IMR-90 (cell line): ENCODE data around the gene UQCRC1. TPM values are rescaled to one million over a fixed set of nuclear protein-coding genes. Genes with fewer than 3 reads are reported as not detected.

ENCODE experiments used
- ATAC-seq: fragments of 200-7000 bp; cut with Tn5 transposase; 2 replicates; pipeline ENCODE4 v1.9.1; 2020; ENCODE audit warnings: low read depth, mild to moderate bottlenecking, moderate library complexity
- BruUV-seq: library from RNA; stranded (reverse); fragments of 400-500 nt; replicated peaks from 2 replicates; lab custom pipeline; 2021; lab: Mats Ljungman, UMichigan
- CTCF ChIA-PET: fragments of 300-600 bp; formaldehyde crosslinking; extraction: SDS; loops from one replicate; lab custom pipeline; 2021; ENCODE audit warnings: antibody characterized with exemption; lab: Yijun Ruan, JAX
- POLR2A ChIA-PET: fragments of 300-600 bp; sonication (Branson Sonifier 250); formaldehyde crosslinking; loops from one replicate; lab custom pipeline; 2022; ENCODE audit warnings: antibody characterized with exemption; ENCODE audit not compliant: unreplicated experiment; lab: Charles Lee
- DNase-seq: peaks from one replicate; pipeline ENCODE4 v3.0.0; 2013
- H2AFZ ChIP-seq: replicated peaks from 2 replicates; pipeline ENCODE3; 2013; ENCODE audit warnings: low read length, mild to moderate bottlenecking; ENCODE audit not compliant: poor library complexity
- H2AK5ac ChIP-seq: 2 replicates; pipeline ENCODE4 v1.6.1; 2013; ENCODE audit warnings: low read depth, low read length, inconsistent platforms
- H2AK9ac ChIP-seq: replicated peaks from 2 replicates; pipeline ENCODE3; 2013; ENCODE audit warnings: mild to moderate bottlenecking, low read depth, low read length, moderate library complexity; ENCODE audit not compliant: poor library complexity
- H2BK120ac ChIP-seq: 2 replicates; pipeline ENCODE4 v1.6.1; 2013; ENCODE audit warnings: low read depth, low read length, inconsistent platforms
- H2BK15ac ChIP-seq: 3 replicates; pipeline ENCODE4 v1.6.1; 2013; ENCODE audit warnings: low read depth, low read length, inconsistent platforms
- H2BK20ac ChIP-seq: 2 replicates; pipeline ENCODE4 v1.6.1; 2013; ENCODE audit warnings: low read depth, mild to moderate bottlenecking, inconsistent platforms, low read length, moderate library complexity
- H2BK5ac ChIP-seq: 2 replicates; pipeline ENCODE4 v1.6.1; 2013; ENCODE audit warnings: mild to moderate bottlenecking, low read depth, low read length, inconsistent platforms; ENCODE audit not compliant: poor library complexity, severe bottlenecking
- H3K14ac ChIP-seq: replicated peaks from 2 replicates; pipeline ENCODE4 v1.6.1; 2013; ENCODE audit warnings: low read depth, low read length, inconsistent platforms
- H3K18ac ChIP-seq: 2 replicates; pipeline ENCODE4 v1.6.1; 2013; ENCODE audit warnings: low read depth, low read length, control low read depth
- H3K23ac ChIP-seq: 2 replicates; pipeline ENCODE4 v1.6.1; 2013; ENCODE audit warnings: low read depth, low read length, inconsistent platforms
- H3K27ac ChIP-seq: 2 replicates; pipeline ENCODE4 v1.5.1; 2013; ENCODE audit warnings: mild to moderate bottlenecking, control low read depth, low read length; ENCODE audit not compliant: insufficient read depth
- H3K27me3 ChIP-seq: 2 replicates; pipeline ENCODE4 v1.6.1; 2013; ENCODE audit warnings: low read length; ENCODE audit not compliant: control insufficient read depth, insufficient read depth
- H3K36me3 ChIP-seq: 2 replicates; pipeline ENCODE4 v1.6.1; 2013; ENCODE audit warnings: low read length, mixed read lengths; ENCODE audit not compliant: control insufficient read depth, insufficient read depth
- H3K4ac ChIP-seq: 2 replicates; pipeline ENCODE4 v1.6.1; 2013; ENCODE audit warnings: low read depth, low read length, inconsistent platforms
- H3K4me1 ChIP-seq: 2 replicates; pipeline ENCODE4 v1.6.1; 2013; ENCODE audit warnings: low read length, mixed read lengths; ENCODE audit not compliant: control insufficient read depth, insufficient read depth
- H3K4me2 ChIP-seq: 2 replicates; pipeline ENCODE4 v1.6.1; 2013; ENCODE audit warnings: low read depth, mild to moderate bottlenecking, control low read depth, low read length, moderate library complexity
- H3K4me3 ChIP-seq: 2 replicates; pipeline ENCODE4 v1.5.1; 2013; ENCODE audit warnings: low read depth, mild to moderate bottlenecking, control low read depth, low read length, moderate library complexity; ENCODE audit not compliant: insufficient read depth
- H3K56ac ChIP-seq: 2 replicates; pipeline ENCODE4 v1.6.1; 2013; ENCODE audit warnings: low read length, inconsistent platforms; ENCODE audit not compliant: insufficient read depth; ENCODE audit errors: extremely low read depth
- H3K79me1 ChIP-seq, 2 experiments: 2 replicates each; pipeline ENCODE4 v1.6.1; 2013; ENCODE audit warnings: low read length in 2 of 2, inconsistent platforms in 1 of 2, low read depth in 1 of 2
- H3K9ac ChIP-seq: 2 replicates; pipeline ENCODE4 v1.6.1; 2013; ENCODE audit warnings: low read depth, low read length, control low read depth
- H3K9me1 ChIP-seq: 2 replicates; pipeline ENCODE4 v1.6.1; 2013; ENCODE audit warnings: low read length, inconsistent platforms; ENCODE audit not compliant: insufficient read depth
- H3K9me3 ChIP-seq: 2 replicates; pipeline ENCODE4 v1.6.1; 2013; ENCODE audit warnings: low read length; ENCODE audit not compliant: control insufficient read depth, insufficient read depth
- H4K20me1 ChIP-seq: 2 replicates; pipeline ENCODE4 v1.6.1; 2013; ENCODE audit warnings: low read length, inconsistent platforms; ENCODE audit not compliant: insufficient read depth
- H4K5ac ChIP-seq: 2 replicates; pipeline ENCODE4 v1.6.1; 2013; ENCODE audit warnings: mild to moderate bottlenecking, low read depth, low read length, control low read depth
- H4K8ac ChIP-seq, 2 experiments: 2 replicates each; pipeline ENCODE4 v1.6.1; 2013; ENCODE audit warnings: low read depth in 2 of 2, low read length in 2 of 2, control low read depth in 1 of 2, inconsistent platforms in 1 of 2
- H4K91ac ChIP-seq: 2 replicates; pipeline ENCODE4 v1.6.1; 2013; ENCODE audit warnings: low read depth, low read length, inconsistent platforms; ENCODE audit not compliant: insufficient read depth
- CEBPB ChIP-seq: IDR thresholded peaks from 2 replicates; pipeline ENCODE4 v1.6.1; 2012; ENCODE audit warnings: low read depth, low read length, improper control_type of control experiment
- CHD1 ChIP-seq: IDR thresholded peaks from 2 replicates; pipeline ENCODE4 v1.6.1; 2012; ENCODE audit warnings: low read depth, low read length, improper control_type of control experiment
- MAZ ChIP-seq: IDR thresholded peaks from 2 replicates; pipeline ENCODE4 v1.6.1; 2012; ENCODE audit warnings: low read depth, mild to moderate bottlenecking, low read length, improper control_type of control experiment, moderate library complexity, borderline replicate concordance
- MXI1 ChIP-seq: IDR thresholded peaks from 2 replicates; pipeline ENCODE4 v1.6.1; 2012; ENCODE audit warnings: low read depth, mild to moderate bottlenecking, low read length, moderate library complexity, borderline replicate concordance
- NFE2L2 ChIP-seq: fragments of 150-350 bp; IDR thresholded peaks from 2 replicates; pipeline ENCODE4 v1.6.1; 2016; ENCODE audit warnings: low read depth, mild to moderate bottlenecking, low read length
- RCOR1 ChIP-seq: IDR thresholded peaks from 2 replicates; pipeline ENCODE4 v1.6.1; 2012; ENCODE audit warnings: mild to moderate bottlenecking, low read length, improper control_type of control experiment; ENCODE audit not compliant: insufficient replicate concordance
- WGBS, 2 experiments: methylation state at CpG; one replicate each; pipeline versions ENCODE4 v1.1.5 to v1.1.7; 2013; ENCODE audit warnings: missing lambda C conversion rate in 2 of 2; ENCODE audit not compliant: insufficient read length in 1 of 2; ENCODE audit errors: extremely low coverage in 2 of 2; 5-methylcytosine and 5-hydroxymethylcytosine counted together
- dilution Hi-C: fragments of 300-500 bp; cut with HindIII; formaldehyde crosslinking; loops from one replicate; pipeline ENCODE4 v1.14.3; 2018; ENCODE audit warnings: low sequenced_read_pairs; ENCODE audit not compliant: unreplicated experiment
- in situ Hi-C: fragments of 300-500 bp; cut with MboI; formaldehyde crosslinking; loops from 3 replicates; pipeline ENCODE4 v1.14.3; 2019; ENCODE audit warnings: low sequenced_read_pairs, inconsistent platforms, mixed read lengths
- intact Hi-C: fragments of 100-400 bp; cut with micrococcal nuclease; formaldehyde crosslinking; loops from 2 replicates; pipeline ENCODE4 v1.10.0; 2022
- polyA plus RNA-seq, 3 experiments: library from polyadenylated mRNA; depleted of rRNA; stranded (reverse); fragments of >200 nt; gene quantifications; 2 replicates each; pipeline ENCODE4 v1.2.3, GENCODE V29; 2012; ENCODE audit warnings: low replicate concordance in 1 of 3
- total RNA-seq: library from RNA; depleted of rRNA; stranded (reverse); fragments of >200 nt; gene quantifications from 2 replicates; pipeline ENCODE4 v1.2.3, GENCODE V29; 2012
- TF ChIP-seq, protein P1 (sequence below): conservative IDR thresholded peaks from 2 replicates; pipeline ENCODE4 v1.5.1; 2012; ENCODE audit warnings: mild to moderate bottlenecking, low read depth, low read length, improper control_type of control experiment
- TF ChIP-seq, protein P2 (sequence below): fragments of 150-350 bp; IDR thresholded peaks from 2 replicates; pipeline ENCODE4 v1.6.1; 2016; ENCODE audit warnings: low read depth, mild to moderate bottlenecking, low read length, moderate library complexity, borderline replicate concordance

The UQCRC1 gene
- total and polyA plus RNA-seq, 2 of the 4 experiments (the other 2 are of a cell fraction) = 474 to 1,365 TPM

DNA sequence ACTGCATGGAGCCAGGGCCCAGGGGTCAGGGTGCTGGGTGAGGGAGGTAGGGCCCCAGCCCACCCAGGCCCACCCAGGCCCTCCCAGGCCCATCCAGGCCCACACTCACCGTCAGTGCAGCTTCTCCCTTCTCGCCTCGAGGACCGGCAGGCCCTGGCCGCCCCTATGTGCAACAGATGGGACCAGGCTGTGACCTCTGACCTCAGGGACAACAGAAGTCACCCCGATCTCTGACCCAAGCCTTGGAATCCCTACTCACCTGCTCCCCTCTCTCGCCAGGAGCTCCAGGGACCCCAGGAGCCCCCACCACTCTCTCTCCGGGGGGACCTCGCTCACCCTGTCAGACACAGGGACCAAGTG is 43.1 kb downstream of the UQCRC1 start:
- H4K91ac ChIP-seq = peak overlapping the region; percentile 47
- ATAC-seq = no peak
- H3K9ac ChIP-seq = no peak overlapping the region
- peak overlapping the region; percentile 77 for H2BK120ac ChIP-seq
- TF ChIP-seq MXI1 (no peak), MAZ (no peak), RCOR1 (no peak), CEBPB (no peak), NFE2L2 (no peak), CHD1 (no peak)
- TF ChIP-seq, protein P1, sequence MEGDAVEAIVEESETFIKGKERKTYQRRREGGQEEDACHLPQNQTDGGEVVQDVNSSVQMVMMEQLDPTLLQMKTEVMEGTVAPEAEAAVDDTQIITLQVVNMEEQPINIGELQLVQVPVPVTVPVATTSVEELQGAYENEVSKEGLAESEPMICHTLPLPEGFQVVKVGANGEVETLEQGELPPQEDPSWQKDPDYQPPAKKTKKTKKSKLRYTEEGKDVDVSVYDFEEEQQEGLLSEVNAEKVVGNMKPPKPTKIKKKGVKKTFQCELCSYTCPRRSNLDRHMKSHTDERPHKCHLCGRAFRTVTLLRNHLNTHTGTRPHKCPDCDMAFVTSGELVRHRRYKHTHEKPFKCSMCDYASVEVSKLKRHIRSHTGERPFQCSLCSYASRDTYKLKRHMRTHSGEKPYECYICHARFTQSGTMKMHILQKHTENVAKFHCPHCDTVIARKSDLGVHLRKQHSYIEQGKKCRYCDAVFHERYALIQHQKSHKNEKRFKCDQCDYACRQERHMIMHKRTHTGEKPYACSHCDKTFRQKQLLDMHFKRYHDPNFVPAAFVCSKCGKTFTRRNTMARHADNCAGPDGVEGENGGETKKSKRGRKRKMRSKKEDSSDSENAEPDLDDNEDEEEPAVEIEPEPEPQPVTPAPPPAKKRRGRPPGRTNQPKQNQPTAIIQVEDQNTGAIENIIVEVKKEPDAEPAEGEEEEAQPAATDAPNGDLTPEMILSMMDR = no peak
- TF ChIP-seq, protein P2, sequence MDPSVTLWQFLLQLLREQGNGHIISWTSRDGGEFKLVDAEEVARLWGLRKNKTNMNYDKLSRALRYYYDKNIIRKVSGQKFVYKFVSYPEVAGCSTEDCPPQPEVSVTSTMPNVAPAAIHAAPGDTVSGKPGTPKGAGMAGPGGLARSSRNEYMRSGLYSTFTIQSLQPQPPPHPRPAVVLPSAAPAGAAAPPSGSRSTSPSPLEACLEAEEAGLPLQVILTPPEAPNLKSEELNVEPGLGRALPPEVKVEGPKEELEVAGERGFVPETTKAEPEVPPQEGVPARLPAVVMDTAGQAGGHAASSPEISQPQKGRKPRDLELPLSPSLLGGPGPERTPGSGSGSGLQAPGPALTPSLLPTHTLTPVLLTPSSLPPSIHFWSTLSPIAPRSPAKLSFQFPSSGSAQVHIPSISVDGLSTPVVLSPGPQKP = no peak
- peak overlapping the region; percentile 7 for H3K27ac ChIP-seq
- H2AK9ac ChIP-seq = peak overlapping the region; percentile 94
- H4K20me1 ChIP-seq = no peaks in the 10 kb centered on the region; the same call in 1 of the 2 replicates
- H3K18ac ChIP-seq = no peak overlapping the region
- peak overlapping the region; percentile 58; the same call in 1 of the 2 replicates for H3K23ac ChIP-seq
- peak overlapping the region; percentile 10; the same call in 1 of the 3 replicates for H2BK15ac ChIP-seq
- 91% methylated on average over 4 of the region's 9 CpGs; no CpG with 5 or more reads in 1 of the 2 experiments for WGBS, 2 experiments
- H3K56ac ChIP-seq = no peak overlapping the region
- peaks cover 53% of the 10 kb centered on the region for H3K36me3 ChIP-seq
- H3K14ac ChIP-seq = peak overlapping the region; percentile 74
- no peaks in the 10 kb centered on the region for H3K9me3 ChIP-seq
- H3K4me3 ChIP-seq = no peak overlapping the region
- peaks cover 0 to 36% of the 10 kb centered on the region in 2 experiments; a peak in 2 of 4 replicates for H3K79me1 ChIP-seq
- peak overlapping the region; percentile 99 for H2AK5ac ChIP-seq
- H4K5ac ChIP-seq = no peak overlapping the region; the same call in 1 of the 2 replicates
- CTCF ChIA-PET = no interaction called here
- no TSS peak for BruUV-seq
- H4K8ac ChIP-seq = peak overlapping the region in 1 of 2 experiments; percentile 17; a peak in 1 of 4 replicates
- H3K9me1 ChIP-seq = peaks cover 24% of the 10 kb centered on the region
- peak overlapping the region; percentile 89 for H3K4ac ChIP-seq
- H2BK20ac ChIP-seq = peak overlapping the region; percentile 79; the same call in 1 of the 2 replicates
- no peaks in the 10 kb centered on the region for H3K27me3 ChIP-seq
- in situ Hi-C loops = no loop called here
- H3K4me1 ChIP-seq = peaks cover 22% of the 10 kb centered on the region
- H3K4me2 ChIP-seq = no peak overlapping the region
- dilution Hi-C loops = no loop called here
- POLR2A ChIA-PET = no interaction called here
- H2AFZ ChIP-seq = peak overlapping the region; percentile 61
- peak overlapping the region; percentile 89 for H2BK5ac ChIP-seq
- intact Hi-C loops = no loop called here
- DNase-seq = no peak
